ENCODE measurements around the gene NUDT22. TPM values are rescaled to one million over a fixed set of nuclear protein-coding genes. Genes with fewer than 3 reads are reported as not detected.

NUDT22 gene
- total RNA-seq, 4 donors from 2014 or later, result 19.2 to 77.6 (median 41.8) TPM

DNA sequence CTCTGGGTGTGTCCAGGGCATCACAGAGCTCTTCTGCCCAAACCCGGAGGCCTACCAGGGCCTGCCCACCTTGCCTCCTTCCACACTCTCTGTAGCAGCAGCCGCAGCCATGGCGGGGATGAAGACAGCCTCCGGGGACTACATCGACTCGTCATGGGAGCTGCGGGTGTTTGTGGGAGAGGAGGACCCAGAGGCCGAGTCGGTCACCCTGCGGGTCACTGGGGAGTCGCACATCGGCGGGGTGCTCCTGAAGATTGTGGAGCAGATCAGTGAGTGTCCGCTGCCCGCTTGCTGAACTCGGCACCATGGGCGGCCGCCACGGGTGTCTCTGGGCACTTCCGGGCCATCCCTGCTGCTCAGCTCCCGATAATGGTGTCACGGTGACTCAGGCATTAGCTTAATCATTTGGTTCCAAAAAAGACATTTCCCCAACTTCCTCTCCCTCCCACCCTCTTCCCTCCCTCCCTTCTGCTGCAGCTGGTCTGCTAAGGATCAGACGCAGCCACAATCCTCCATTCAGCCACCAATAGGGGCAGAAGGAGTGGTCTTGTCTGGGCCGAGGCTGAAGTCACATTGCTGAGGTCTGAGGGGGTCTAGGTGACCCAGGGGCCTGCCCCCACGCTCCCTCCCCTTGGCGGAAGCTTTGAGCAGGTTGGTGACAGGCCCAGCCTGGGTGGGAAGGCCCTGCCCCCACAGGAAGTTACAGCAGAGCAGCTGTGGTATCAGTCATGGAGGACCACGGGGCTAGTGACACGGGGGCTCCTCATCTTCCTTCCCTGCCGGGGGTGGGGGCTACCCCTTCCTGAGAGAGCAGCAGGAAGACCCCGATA is 18.6 kb upstream of the NUDT22 start:
- TF ChIP-seq CTCF (IDR thresholded peaks at IDR 0.05; ENCODE audit: low read depth), result no peak

- TF ChIP-seq CTCF (IDR thresholded peaks at IDR 0.05; ENCODE audit: low read depth), result no peak
Measured at GRCh38 chr11:64208086-64208795, 17.8 kb upstream of the NUDT22 start.

- TF ChIP-seq CTCF (IDR thresholded peaks at IDR 0.05; ENCODE audit: low read depth), result no peak
Measured at GRCh38 chr11:64208796-64209562, 17.1 kb upstream of the NUDT22 start.

DNA sequence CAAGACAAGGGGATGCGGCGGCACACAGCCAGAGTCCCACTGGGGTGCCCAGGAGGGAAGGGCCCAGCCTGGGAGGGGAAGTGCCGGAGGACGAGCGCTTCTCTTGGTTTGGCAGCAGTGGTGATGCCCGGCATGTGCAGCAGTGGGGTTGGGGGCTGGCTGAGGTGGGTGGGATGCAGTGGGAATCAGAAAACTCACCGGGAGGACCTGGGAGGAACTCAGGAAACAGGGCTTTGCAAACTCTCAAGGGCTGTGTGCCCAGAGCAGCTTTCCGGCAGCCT is 16.6 kb upstream of the NUDT22 start:
- TF ChIP-seq CTCF (IDR thresholded peaks at IDR 0.05; ENCODE audit: low read depth), result no peak

GRCh38 chr11:64210301-64211020 is 15.6 kb upstream of the NUDT22 start:
- TF ChIP-seq CTCF (IDR thresholded peaks at IDR 0.05; ENCODE audit: low read depth), result no peak

DNA sequence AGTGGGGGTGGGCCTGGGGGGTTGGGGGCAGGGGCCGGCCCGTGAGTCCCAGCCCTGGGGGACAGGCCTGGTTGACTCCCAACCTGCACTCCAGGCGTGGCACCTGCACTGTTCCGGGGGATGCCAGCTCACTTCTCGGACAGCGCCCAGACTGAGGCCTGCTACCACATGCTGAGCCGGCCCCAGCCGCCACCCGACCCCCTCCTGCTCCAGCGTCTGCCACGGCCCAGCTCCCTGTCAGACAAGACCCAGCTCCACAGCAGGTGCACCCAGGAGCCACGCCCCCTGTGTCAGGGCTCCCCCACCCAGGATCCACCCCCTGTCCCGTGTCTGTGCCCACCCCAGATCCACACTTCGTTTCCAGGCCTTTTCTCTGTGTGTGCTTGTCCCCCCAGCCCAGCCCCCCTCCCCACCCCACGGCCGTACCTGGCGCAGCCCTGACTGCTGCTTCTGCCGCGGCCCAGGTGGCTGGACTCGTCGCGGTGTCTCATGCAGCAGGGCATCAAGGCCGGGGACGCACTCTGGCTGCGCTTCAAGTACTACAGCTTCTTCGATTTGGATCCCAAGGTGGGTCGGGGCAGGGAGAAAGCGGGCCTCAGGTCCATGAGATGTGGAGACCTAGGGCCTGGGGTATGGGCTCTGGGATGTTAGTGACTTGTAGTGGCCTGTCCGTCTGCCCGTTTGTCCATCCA is 14.7 kb upstream of the NUDT22 start:
- no peak for TF ChIP-seq CTCF (IDR thresholded peaks at IDR 0.05; ENCODE audit: low read depth)
